Keratinocyte (primary cell): Measurements from ENCODE around the gene RASA3. TPM values are rescaled to one million over a fixed set of nuclear protein-coding genes. Genes with fewer than 3 reads are reported as not detected.
A peak's percentile ranks its signal among the peaks of the same experiment; 100 is the strongest.

Experiments
- DNase-seq: peaks from one replicate; pipeline ENCODE4 v3.0.0-alpha.2; 2011; ENCODE audit warnings: low read depth, missing footprints, low spot score
- FAIRE-seq: peaks from 2 replicates; lab custom pipeline; 2011; peaks lifted over from hg19 to GRCh38; lab: Jason Lieb, UNC
- H2AFZ ChIP-seq: 2 replicates; pipeline ENCODE4 v1.6.0; 2012; ENCODE audit warnings: low read length, control low read depth, inconsistent platforms; ENCODE audit not compliant: control insufficient read depth
- H3K27ac ChIP-seq: 2 replicates; pipeline ENCODE4 v1.5.1; 2011; ENCODE audit warnings: low read length; ENCODE audit not compliant: control insufficient read depth, insufficient read depth
- H3K27me3 ChIP-seq: 3 replicates; pipeline ENCODE4 v1.6.0; 2011; ENCODE audit warnings: low read length; ENCODE audit not compliant: control insufficient read depth, insufficient read depth; ENCODE audit errors: extremely low read depth
- H3K36me3 ChIP-seq, 2 experiments: 2 replicates in 1 of 2; 3 replicates in 1 of 2; pipeline ENCODE4 v1.5.1; 2011; ENCODE audit warnings: low read length in 2 of 2, mild to moderate bottlenecking in 1 of 2; ENCODE audit not compliant: control insufficient read depth in 2 of 2, insufficient read depth in 2 of 2; ENCODE audit errors: extremely low read depth in 1 of 2
- H3K4me1 ChIP-seq: 3 replicates; pipeline ENCODE4 v1.5.1; 2011; ENCODE audit warnings: low read length; ENCODE audit not compliant: control insufficient read depth, insufficient read depth; ENCODE audit errors: extremely low read depth
- H3K4me2 ChIP-seq: 3 replicates; pipeline ENCODE4 v1.6.0; 2011; ENCODE audit warnings: low read depth, low read length; ENCODE audit not compliant: control insufficient read depth, insufficient read depth; ENCODE audit errors: extremely low read depth
- H3K4me3 ChIP-seq, 3 experiments: fragments of 200-600 bp in 1 of 3; sonication (generic) in 1 of 3; 2 replicates in 2 of 3; 3 replicates in 1 of 3; pipeline ENCODE4 v1.5.1; 2011 to 2016; ENCODE audit warnings: low read length in 3 of 3, mild to moderate bottlenecking in 3 of 3, control low read depth in 2 of 3, inconsistent platforms in 1 of 3, low read depth in 1 of 3, mixed read lengths in 1 of 3, mixed run types in 1 of 3, moderate library complexity in 1 of 3; ENCODE audit not compliant: control insufficient read depth in 2 of 3, insufficient read depth in 2 of 3; ENCODE audit errors: extremely low read depth in 1 of 3
- H3K79me2 ChIP-seq: 2 replicates; pipeline ENCODE4 v1.6.0; 2012; ENCODE audit warnings: low read length; ENCODE audit not compliant: control insufficient read depth, insufficient read depth
- H3K9ac ChIP-seq: 3 replicates; pipeline ENCODE4 v1.6.0; 2011; ENCODE audit warnings: low read length; ENCODE audit not compliant: control insufficient read depth, insufficient read depth; ENCODE audit errors: extremely low read depth
- H3K9me1 ChIP-seq: 3 replicates; pipeline ENCODE4 v1.6.0; 2011; ENCODE audit warnings: low read length; ENCODE audit not compliant: control insufficient read depth, insufficient read depth; ENCODE audit errors: extremely low read depth
- H3K9me3 ChIP-seq: 2 replicates; pipeline ENCODE4 v1.5.1; 2012; ENCODE audit warnings: low read depth, low read length; ENCODE audit not compliant: control insufficient read depth
- H4K20me1 ChIP-seq: 3 replicates; pipeline ENCODE4 v1.6.0; 2011; ENCODE audit warnings: low read length; ENCODE audit not compliant: control insufficient read depth, insufficient read depth; ENCODE audit errors: extremely low read depth
- CTCF ChIP-seq, 3 experiments: IDR thresholded peaks in 1 of 3; conservative IDR thresholded peaks in 1 of 3; optimal IDR thresholded peaks in 1 of 3; 2 replicates in 2 of 3; 3 replicates in 1 of 3; pipeline versions ENCODE3 to v1.5.1; 2011; ENCODE audit warnings: low read length in 3 of 3, mild to moderate bottlenecking in 3 of 3, moderate library complexity in 2 of 3, control low read depth in 1 of 3, inconsistent platforms in 1 of 3; ENCODE audit not compliant: insufficient read depth in 2 of 3; ENCODE audit errors: extremely low read depth in 1 of 3
- EZH2 ChIP-seq: IDR thresholded peaks from one replicate; pipeline ENCODE4 v1.6.1; 2012; ENCODE audit warnings: inconsistent platforms, mild to moderate bottlenecking, low read length, moderate library complexity
- dilution Hi-C: fragments of 300-500 bp; cut with MboI; formaldehyde crosslinking; loops from one replicate; pipeline ENCODE4 v1.7.0; 2020; ENCODE audit warnings: low sequenced_read_pairs; ENCODE audit not compliant: extremely low pct_ligation_motif_present
- polyA plus RNA-seq, 5 experiments: library from polyadenylated mRNA; depleted of rRNA in 3 of 5; stranded (reverse) in 3 of 5; stranded (forward) in 1 of 5; unstranded in 1 of 5; fragments of >200 nt; gene quantifications; 1 replicate in 1 of 5; 2 replicates in 3 of 5; 3 replicates in 1 of 5; pipeline versions ENCODE4 v1.2.1 to v1.2.3, GENCODE V29; 2011 to 2012; ENCODE audit warnings: missing spikeins in 2 of 5, low read depth in 1 of 5, low replicate concordance in 1 of 5

Gene RASA3
- polyA plus RNA-seq, 1 donor (not counting 4 experiments of a cell fraction or from before 2014, with no cell fraction given): 4.1 TPM

- H3K4me3 ChIP-seq: no peak overlapping the region
- TF ChIP-seq EZH2: no peak
- no peak for TF ChIP-seq CTCF (optimal IDR thresholded peaks at IDR 0.05 in 1 of 3, IDR thresholded peaks at IDR 0.05 in 1 of 3, conservative IDR thresholded peaks at IDR 0.05 in 1 of 3; ENCODE audit: extremely low read depth in 1 of 3, insufficient read depth in 2 of 3, low read length in 3 of 3)
- H3K27ac ChIP-seq: peak overlapping the region; percentile 14
- no peaks in the 10 kb centered on the region for H3K27me3 ChIP-seq
- dilution Hi-C loops: no loop called here
- H3K36me3 ChIP-seq: no peaks in the 10 kb centered on the region
- no peak overlapping the region for H3K9ac ChIP-seq
- peaks cover 7% of the 10 kb centered on the region for H3K79me2 ChIP-seq
- H3K4me1 ChIP-seq: peaks cover 21% of the 10 kb centered on the region
- peak; percentile 65 for FAIRE-seq
- no peak for DNase-seq
- no peaks in the 10 kb centered on the region for H3K9me3 ChIP-seq
- H4K20me1 ChIP-seq: no peaks in the 10 kb centered on the region
- no peaks in the 10 kb centered on the region for H3K9me1 ChIP-seq
- peak overlapping the region; percentile 56 for H3K4me2 ChIP-seq
- no peak overlapping the region for H2AFZ ChIP-seq
Observed at GRCh38 chr13:114119196-114119595, 13.2 kb downstream of the RASA3 start.

DNA sequence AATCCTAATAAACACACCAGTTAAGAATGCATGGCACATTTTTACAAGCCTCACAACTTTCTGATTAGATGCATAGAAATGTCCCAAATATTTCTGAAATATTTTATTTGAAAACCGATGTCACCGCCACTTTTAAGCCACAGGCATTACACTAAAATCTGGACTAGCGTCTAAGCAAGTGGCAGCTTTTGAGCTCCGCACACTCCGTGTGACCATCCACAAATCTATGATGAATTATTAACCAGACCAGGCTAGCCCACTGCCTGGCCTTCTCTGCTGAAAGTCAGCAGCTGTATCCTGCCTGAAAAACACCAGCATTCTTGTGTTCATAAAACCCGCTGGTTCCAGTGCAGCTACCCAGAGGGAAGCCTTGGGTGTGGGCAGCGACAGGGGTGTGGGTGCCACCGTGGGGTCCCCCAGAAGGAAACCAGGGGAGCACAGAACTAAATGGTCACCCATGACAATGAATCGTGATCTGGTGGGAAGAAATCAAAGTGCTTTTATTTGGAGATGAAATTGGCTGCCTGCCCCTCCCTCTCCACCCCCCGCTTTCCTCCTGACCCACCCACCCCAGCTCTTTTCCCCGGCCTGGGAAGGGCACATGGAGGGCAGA is 13.8 kb downstream of the RASA3 start:
- H3K9me3 ChIP-seq: no peaks in the 10 kb centered on the region
- FAIRE-seq: no peak
- H3K36me3 ChIP-seq: no peaks in the 10 kb centered on the region
- no peak for DNase-seq
- no peak for TF ChIP-seq CTCF (optimal IDR thresholded peaks at IDR 0.05 in 1 of 3, IDR thresholded peaks at IDR 0.05 in 1 of 3, conservative IDR thresholded peaks at IDR 0.05 in 1 of 3; ENCODE audit: extremely low read depth in 1 of 3, insufficient read depth in 2 of 3, low read length in 3 of 3)
- TF ChIP-seq EZH2: no peak
- no peak overlapping the region for H3K27ac ChIP-seq
- dilution Hi-C loops: no loop called here
- H3K79me2 ChIP-seq: peaks cover 7% of the 10 kb centered on the region
- H3K27me3 ChIP-seq: no peaks in the 10 kb centered on the region
- no peak overlapping the region for H3K9ac ChIP-seq
- H3K4me3 ChIP-seq: no peak overlapping the region
- H3K4me2 ChIP-seq: peak overlapping the region; percentile 56
- H3K4me1 ChIP-seq: peaks cover 21% of the 10 kb centered on the region
- H3K9me1 ChIP-seq: no peaks in the 10 kb centered on the region
- no peak overlapping the region for H2AFZ ChIP-seq
- no peaks in the 10 kb centered on the region for H4K20me1 ChIP-seq
